GM18508 (cell line): ENCODE measurements around the gene ITSN1.
"Not testable (repeated sequence)": the region's sequence is repeated elsewhere in the genome, so short reads cannot be mapped to it uniquely, and the experiment has no call there.

ENCODE experiments used
- ATAC-seq: cut with Tn5 transposase; IDR thresholded peaks from one replicate; pipeline ENCODE4 v1.9.1; 2021; ENCODE audit warnings: moderate number of reproducible peaks; ENCODE audit not compliant: insufficient read depth, unreplicated experiment

The ITSN1 gene

GRCh38 chr21:33642027-33642895 lies at the start of gene ITSN1:
ITSN1 (plus strand) TSS chr21:33642501; CDS start chr21:33718829, 76,328 bp downstream.
- peak; percentile 74 for ATAC-seq

GRCh38 chr21:33598051-33598450 lies 44.2 kb upstream of the ITSN1 start:
- no peak for ATAC-seq

GRCh38 chr21:33608559-33608958 lies 33.7 kb upstream of the ITSN1 start:
- no peak for ATAC-seq

GRCh38 chr21:33611006-33611744 lies 31.1 kb upstream of the ITSN1 start:
- ATAC-seq: no peak

GRCh38 chr21:33617565-33617964 lies 24.7 kb upstream of the ITSN1 start:
- not testable (repeated sequence) for ATAC-seq

- ATAC-seq: no peak
Measured at GRCh38 chr21:33618407-33618806, 23.9 kb upstream of the ITSN1 start.

- ATAC-seq: no peak
Measured at GRCh38 chr21:33619726-33620125, 22.6 kb upstream of the ITSN1 start.

- ATAC-seq: no peak
Measured at GRCh38 chr21:33622253-33622652, 20.0 kb upstream of the ITSN1 start.

- ATAC-seq: not testable (repeated sequence)
Measured at GRCh38 chr21:33626151-33626550, 16.1 kb upstream of the ITSN1 start.

GRCh38 chr21:33634254-33634653 lies 8.0 kb upstream of the ITSN1 start:
- ATAC-seq: no peak

- no peak for ATAC-seq
Measured at GRCh38 chr21:33640697-33641351, 1.5 kb upstream of the ITSN1 start.

- ATAC-seq: peak; percentile 74
Measured at GRCh38 chr21:33641352-33642026, 812 bp upstream of the ITSN1 start, which contains the start of gene CRYZL1. CRYZL1 (minus strand) TSS chr21:33641741; CDS start chr21:33631551, 10,190 bp downstream.

GRCh38 chr21:33642896-33643657 lies 776 bp downstream of the ITSN1 start:
- no peak for ATAC-seq

- no peak for ATAC-seq
Measured at GRCh38 chr21:33643658-33644311, 1.5 kb downstream of the ITSN1 start.

- ATAC-seq: no peak
Measured at GRCh38 chr21:33644383-33645074, 2.2 kb downstream of the ITSN1 start.

- no peak for ATAC-seq
Measured at GRCh38 chr21:33645730-33646129, 3.4 kb downstream of the ITSN1 start.

- ATAC-seq: no peak
Measured at GRCh38 chr21:33647587-33647986, 5.3 kb downstream of the ITSN1 start.

- no peak for ATAC-seq
Measured at GRCh38 chr21:33648555-33648954, 6.3 kb downstream of the ITSN1 start.
